ENCODE data around the gene HEMK1. TPM values are rescaled to one million over a fixed set of nuclear protein-coding genes. Genes with fewer than 3 reads are reported as not detected.

HEMK1 gene
- total RNA-seq, 2 donors from 2014 or later, result 8.5 to 17.1 TPM

DNA sequence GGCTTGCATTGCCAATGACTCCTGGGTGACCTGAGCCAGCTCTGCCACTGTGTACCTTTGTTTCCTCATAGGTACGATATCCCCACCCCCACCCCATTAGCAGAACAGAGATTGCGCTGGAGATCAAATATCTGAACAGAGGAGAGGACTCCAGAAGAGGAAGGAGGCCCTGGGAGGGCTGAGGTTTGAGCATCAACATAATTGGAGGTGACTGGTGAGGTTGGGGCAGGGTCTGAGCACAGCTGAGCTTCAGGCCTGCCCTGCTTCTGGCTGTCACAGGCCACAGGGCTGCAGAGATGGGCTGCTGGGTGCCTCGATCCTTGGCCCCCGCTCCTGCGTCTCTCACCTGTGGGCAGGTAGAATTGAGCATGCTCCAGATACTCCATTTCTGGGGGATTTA lies 44.6 kb upstream of the HEMK1 start:
- H3K4me3 ChIP-seq, result no peak overlapping the region
- H3K36me3 ChIP-seq, result no peaks in the 10 kb centered on the region
- H3K4me1 ChIP-seq (replicated peaks), result no peaks in the 10 kb centered on the region
- H3K27me3 ChIP-seq (replicated peaks; ENCODE audit: insufficient read depth), result no peaks in the 10 kb centered on the region
- no peak for TF ChIP-seq POLR2A (IDR thresholded peaks at IDR 0.05)
- no peak for TF ChIP-seq POLR2AphosphoS5 (IDR thresholded peaks at IDR 0.05)
- TF ChIP-seq, protein P1, sequence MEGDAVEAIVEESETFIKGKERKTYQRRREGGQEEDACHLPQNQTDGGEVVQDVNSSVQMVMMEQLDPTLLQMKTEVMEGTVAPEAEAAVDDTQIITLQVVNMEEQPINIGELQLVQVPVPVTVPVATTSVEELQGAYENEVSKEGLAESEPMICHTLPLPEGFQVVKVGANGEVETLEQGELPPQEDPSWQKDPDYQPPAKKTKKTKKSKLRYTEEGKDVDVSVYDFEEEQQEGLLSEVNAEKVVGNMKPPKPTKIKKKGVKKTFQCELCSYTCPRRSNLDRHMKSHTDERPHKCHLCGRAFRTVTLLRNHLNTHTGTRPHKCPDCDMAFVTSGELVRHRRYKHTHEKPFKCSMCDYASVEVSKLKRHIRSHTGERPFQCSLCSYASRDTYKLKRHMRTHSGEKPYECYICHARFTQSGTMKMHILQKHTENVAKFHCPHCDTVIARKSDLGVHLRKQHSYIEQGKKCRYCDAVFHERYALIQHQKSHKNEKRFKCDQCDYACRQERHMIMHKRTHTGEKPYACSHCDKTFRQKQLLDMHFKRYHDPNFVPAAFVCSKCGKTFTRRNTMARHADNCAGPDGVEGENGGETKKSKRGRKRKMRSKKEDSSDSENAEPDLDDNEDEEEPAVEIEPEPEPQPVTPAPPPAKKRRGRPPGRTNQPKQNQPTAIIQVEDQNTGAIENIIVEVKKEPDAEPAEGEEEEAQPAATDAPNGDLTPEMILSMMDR (IDR thresholded peaks at IDR 0.05), result no peak
- H3K9me3 ChIP-seq, result no peaks in the 10 kb centered on the region
- no peak overlapping the region for H3K27ac ChIP-seq
- no peak for DNase-seq (ENCODE audit: low spot score)
- WGBS, result 66% methylated on average over 5 of the region's 5 CpGs
- intact Hi-C loops (cut with DNase I), result no loop called here

DNA sequence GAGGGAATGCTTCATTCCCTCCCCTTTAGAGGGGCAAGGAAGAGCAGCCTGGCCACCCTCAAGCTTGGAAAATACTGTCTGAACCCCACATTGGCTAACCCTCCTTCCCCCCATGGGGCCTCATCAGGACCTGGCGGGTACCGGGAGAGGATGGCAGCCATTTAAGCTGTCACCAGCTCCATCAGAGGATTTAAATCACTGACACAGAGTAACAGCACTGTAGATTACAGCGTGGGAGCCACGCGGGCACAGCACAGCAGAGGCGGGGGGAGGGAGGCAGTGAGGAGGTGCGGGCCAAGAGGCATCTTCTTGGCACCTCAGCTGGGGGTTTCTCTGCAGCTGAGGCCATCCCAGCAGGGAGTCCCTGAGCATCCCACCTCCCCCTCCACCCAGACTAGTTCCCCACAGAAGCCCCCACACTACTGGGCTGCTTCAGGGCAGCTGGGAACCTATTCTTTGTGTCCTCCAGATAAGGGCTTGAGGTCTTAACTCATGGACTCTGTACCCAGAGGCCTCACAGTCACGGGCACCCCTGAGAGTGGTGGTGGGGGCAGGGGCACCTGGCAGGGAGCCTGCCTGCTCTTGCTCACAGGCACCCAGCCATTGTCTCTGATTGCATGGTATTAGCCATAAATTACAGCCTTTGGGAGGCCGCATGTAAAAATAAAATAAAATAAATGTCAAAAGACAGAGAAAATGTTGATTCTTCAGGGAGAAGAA lies 44.0 kb upstream of the HEMK1 start:
- no peaks in the 10 kb centered on the region for H3K9me3 ChIP-seq
- no peaks in the 10 kb centered on the region for H3K4me1 ChIP-seq (replicated peaks)
- intact Hi-C loops (cut with DNase I), result no loop called here
- TF ChIP-seq, protein P1 (IDR thresholded peaks at IDR 0.05), result no peak
- TF ChIP-seq POLR2A (IDR thresholded peaks at IDR 0.05) (no peak), POLR2AphosphoS5 (IDR thresholded peaks at IDR 0.05) (no peak)
- WGBS, result 68% methylated on average over 9 of the region's 9 CpGs
- no peak overlapping the region for H3K4me3 ChIP-seq
- H3K27me3 ChIP-seq (replicated peaks; ENCODE audit: insufficient read depth), result no peaks in the 10 kb centered on the region
- H3K36me3 ChIP-seq, result no peaks in the 10 kb centered on the region
- no peak overlapping the region for H3K27ac ChIP-seq
- DNase-seq (ENCODE audit: low spot score), result no peak

DNA sequence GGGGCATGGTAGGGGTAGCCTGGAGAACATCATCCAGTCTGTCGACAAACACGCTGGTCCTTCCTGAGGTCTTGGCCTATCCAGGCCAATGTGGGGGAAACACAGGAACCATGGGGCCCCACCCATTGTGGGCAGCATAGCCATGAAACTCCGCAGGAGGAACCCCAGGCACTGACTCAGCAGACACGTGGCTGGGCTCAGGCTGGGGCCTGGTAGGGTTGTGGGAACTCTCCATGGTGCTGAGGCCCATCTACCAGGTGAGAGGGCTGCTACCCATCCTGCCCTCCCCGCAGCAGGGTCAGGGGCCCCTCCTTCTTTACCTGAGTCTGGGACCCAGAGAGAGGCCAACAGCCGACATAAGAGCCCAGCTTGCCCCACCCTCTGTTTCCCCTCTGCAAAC lies 43.3 kb upstream of the HEMK1 start:
- H3K9me3 ChIP-seq, result no peaks in the 10 kb centered on the region
- 22% methylated on average over 6 of the region's 6 CpGs for WGBS

DNA sequence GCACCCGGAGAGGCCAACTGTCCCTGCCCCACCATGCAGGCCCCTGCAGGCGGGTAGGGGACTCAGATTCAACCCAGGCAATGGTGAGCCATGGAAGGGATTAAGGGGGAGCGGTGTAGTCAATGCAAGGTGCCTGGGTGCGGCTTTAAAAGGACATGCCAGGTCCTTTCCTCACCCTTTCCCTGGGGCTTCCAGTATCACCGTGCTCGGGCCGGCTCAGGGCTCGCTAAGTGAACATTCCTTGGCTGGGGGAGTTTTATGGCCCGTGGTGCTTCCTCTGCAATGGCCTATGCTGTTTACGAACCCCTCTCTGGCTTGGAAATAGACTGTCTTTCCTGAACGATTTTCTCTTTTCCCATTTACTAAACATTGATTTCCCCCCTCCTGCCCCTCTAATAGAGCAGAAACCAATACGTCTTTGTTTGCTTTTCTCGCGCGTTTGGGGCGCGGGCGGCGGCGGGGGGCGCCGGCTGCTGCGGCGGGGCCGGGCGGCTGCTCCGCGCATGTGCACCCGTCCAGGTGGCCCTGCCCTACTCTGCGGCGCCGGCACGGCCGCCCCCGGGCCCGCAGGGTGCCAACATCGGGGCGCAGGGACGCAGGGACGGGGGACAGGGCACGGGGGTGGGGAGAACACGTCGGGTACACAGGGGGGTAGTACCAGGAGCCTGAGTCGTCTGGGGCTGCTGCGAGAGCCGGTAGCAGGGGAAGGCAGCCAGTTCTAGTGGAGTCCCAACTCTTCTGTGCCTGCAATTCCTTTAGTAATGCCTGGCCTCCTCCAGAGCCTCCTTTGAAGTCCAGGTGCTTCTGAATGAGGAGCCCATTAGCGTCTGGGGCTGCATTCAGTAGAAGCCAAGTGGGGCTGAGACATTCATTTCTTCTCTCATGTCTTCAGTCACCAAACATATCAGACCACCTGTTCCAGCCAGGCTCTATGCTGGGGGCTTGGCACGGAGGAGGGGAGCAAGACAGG lies 39.0 kb upstream of the HEMK1 start:
- TF ChIP-seq, protein P1 (IDR thresholded peaks at IDR 0.05), result no peak
- TF ChIP-seq POLR2A (IDR thresholded peaks at IDR 0.05) (no peak), POLR2AphosphoS5 (IDR thresholded peaks at IDR 0.05) (no peak)
- H3K9me3 ChIP-seq, result no peaks in the 10 kb centered on the region
- H3K4me1 ChIP-seq (replicated peaks), result no peaks in the 10 kb centered on the region
- H3K36me3 ChIP-seq, result no peaks in the 10 kb centered on the region
- WGBS, result 10% methylated on average over 48 of the region's 48 CpGs
- peak overlapping the region in 1 of 2 donors; percentile 24 for H3K4me3 ChIP-seq
- no peaks in the 10 kb centered on the region for H3K27me3 ChIP-seq (replicated peaks; ENCODE audit: insufficient read depth)
- no peak overlapping the region for H3K27ac ChIP-seq
- intact Hi-C loops (cut with DNase I), result no loop called here
- no peak for DNase-seq (ENCODE audit: low spot score)

More for the DNA sequence above, 43.3 kb upstream of the HEMK1 start:
- Histone ChIP-seq H3K4me1 (replicated peaks) (no peaks in the 10 kb centered on the region), H3K27ac (no peak overlapping the region), H3K4me3 (no peak overlapping the region), H3K36me3 (no peaks in the 10 kb centered on the region), H3K27me3 (replicated peaks; ENCODE audit: insufficient read depth) (no peaks in the 10 kb centered on the region)
- intact Hi-C loops (cut with DNase I), result no loop called here
- DNase-seq (ENCODE audit: low spot score), result no peak
- TF ChIP-seq POLR2AphosphoS5 (IDR thresholded peaks at IDR 0.05), result no peak
- TF ChIP-seq, protein P1 (IDR thresholded peaks at IDR 0.05), result no peak

All from prostate gland (tissue), 2 donors.